NCI-H2107 treated with DMSO at 0.1 percent for 48 hours (cell line): ENCODE data around the gene CLVS2.
A peak's percentile ranks its signal among the peaks of the same experiment; 100 is the strongest.

Experiments
- DNase-seq: peaks from one replicate; lab custom pipeline; 2025; ENCODE audit not compliant: unreplicated experiment; lab: John Stamatoyannopoulos, UW

The CLVS2 gene

DNA sequence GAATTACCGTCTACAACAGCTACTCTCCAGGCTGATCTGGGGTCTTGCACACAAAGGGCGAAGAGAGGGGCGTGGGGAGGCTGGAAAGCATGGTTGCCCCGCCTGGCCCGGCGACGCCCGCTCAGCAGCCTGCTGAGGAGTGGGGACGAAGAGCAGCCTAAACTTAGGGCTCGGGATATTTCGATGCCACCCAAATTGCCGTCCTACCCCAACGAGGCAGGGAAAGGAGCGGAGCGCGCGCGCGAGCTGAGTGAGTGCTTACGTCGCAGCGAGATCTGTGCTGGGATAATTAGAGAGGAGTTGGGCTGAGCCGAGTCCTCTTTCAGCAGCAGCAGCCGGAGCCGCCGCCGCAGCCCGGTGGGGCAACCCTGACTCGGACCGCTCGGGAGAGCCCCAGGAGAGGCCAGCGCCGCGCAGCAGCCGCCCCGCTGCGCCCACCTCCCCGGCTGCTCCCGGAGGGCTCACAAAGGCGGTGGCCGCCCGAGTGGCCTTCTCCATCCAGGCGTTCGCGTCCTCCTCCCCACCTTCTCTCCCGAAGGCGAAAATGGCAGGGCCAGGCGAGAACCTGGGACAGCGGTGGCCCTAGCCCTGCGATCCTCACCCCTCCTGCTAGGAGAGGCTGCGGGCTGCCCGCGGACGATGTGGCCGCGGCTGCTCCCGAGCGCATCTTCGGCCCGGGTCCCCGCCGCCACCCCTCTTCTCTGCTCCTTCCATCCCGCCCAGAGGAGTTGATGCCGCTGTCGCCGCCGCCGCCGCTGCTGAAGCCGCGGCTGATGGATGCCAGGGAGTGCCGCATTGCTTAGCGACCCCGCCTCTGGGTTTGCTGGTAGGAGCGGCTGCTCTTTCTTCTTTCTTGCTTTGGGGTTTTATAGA, at the start of gene CLVS2:
TSS of gene CLVS2 (plus strand) at position 315 of the 873 bp plus-strand sequence. CDS start 1,543 bp downstream, outside the sequence.
- DNase-seq = peak; percentile 68

DNA sequence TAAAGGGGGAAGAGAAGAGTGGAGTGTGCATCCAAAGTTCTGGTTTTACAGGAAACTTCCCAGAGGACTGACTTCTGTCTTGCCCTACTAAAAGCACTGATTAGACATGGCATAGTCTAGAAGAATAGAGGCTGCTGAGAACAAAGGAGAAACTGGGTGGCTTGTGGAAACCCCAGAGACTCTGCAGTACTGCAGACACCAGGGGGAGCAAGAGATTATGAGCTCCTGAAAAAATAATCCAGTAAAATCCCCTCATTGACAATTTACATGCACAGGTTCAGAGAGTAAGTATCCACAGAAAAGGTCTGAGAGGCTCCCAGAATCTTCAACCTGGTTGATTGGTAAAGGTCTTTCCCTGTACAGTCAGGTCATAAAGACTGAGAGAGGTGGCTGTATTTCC, 48.7 kb upstream of the CLVS2 start:
- no peak for DNase-seq

DNA sequence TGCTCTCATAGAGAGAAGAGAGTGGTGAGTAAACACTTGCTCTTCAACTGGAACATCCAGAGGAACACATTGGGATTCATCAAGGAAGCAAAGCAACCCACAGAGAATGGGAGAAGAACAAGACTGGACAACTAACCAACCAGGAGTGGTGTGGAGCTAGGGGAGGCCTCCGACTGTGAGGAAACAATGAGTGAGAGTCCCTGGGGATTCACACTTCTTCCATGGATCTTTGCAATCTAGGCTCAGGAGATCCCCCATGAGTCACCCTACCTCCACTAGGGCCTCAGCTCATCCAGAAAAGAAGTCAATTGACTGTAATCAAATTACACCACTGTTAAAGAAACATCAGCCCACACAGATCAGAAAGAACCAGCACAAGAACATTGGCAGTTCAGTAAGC, 42.3 kb upstream of the CLVS2 start:
- no peak for DNase-seq

DNA sequence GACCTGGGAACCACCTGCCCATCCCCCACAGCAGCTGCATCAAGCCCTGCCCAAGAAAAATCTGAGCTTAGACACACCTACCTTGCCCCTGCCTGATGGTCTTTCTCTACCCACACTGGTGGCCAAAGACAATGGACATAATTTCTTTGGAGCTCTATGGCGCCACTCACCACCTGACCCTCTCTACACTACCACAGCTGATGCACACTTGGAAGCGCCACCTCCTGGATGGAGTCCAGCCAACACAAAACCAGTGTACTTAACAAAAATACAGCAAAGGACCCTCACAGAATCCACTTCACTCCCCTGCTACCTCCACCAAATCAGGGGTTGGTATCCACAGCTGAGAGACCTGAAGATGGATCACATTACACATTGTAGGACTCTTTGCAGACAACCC, 39.7 kb upstream of the CLVS2 start:
- no peak for DNase-seq

GRCh38 chr6:122962000-122962624, 33.9 kb upstream of the CLVS2 start:
- no peak for DNase-seq

DNA sequence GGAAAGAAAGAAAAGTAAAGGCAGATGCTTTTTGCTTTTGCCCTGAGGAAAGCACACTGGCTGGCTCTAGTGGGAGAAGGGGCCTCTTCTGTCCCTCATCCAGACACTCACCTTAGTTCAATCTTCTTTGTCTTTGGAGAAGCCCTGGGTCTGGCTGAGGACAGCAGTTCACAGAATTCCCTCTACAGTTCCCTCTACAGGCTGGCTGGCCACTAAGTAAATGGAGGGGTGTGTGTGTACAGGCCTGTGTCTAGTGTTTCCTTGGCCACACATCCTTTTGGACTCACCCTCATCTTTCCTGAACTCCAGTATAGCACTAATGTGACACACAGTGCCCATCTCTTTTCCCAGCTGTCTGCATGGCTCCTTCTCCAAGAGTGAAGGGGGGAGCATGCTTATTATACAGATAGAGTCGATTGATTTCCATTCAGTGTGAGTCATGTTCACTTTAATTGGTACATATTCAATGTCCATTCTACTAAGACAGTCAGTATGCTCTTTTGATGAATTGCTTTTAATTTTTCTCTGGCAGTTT, 26.0 kb upstream of the CLVS2 start:
- DNase-seq = no peak

DNA sequence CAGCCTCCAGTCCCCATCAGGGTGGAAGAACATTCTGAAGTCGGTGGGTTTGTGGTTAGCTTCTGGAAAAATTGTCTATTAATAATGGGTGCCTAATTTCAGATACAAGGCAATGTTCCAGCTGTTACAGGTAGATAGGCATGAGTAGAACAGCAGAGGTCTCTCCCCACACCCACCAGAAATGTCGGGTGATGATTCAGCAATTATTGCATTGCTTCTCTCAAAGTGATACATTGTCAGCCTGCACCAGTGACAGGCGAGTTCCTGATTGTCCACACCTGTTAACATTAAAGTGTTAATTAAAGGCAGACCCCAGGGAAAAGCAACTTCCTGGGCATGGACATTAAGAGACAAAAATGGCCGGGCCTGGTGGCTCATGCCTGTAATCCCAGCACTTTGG, 18.9 kb upstream of the CLVS2 start:
- DNase-seq = no peak

DNA sequence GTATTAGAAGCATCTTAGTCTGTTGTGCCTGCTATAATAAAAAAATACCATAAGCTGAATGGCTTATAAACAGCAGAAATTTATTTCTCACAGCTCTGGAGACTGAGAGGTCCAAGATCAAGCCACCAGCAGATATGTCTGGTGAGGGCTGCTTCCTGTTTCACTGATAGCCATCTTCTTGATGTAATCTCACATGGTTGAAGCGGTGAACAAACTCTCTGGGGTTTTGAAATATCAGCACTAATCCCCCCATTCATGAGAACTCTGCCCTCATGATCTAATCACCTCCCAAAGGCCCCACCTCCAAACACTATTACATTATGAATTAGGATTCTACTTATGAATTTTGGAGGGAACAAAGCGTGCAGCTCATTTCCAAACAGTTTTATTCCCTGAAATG, 11.6 kb upstream of the CLVS2 start:
- DNase-seq = no peak

DNA sequence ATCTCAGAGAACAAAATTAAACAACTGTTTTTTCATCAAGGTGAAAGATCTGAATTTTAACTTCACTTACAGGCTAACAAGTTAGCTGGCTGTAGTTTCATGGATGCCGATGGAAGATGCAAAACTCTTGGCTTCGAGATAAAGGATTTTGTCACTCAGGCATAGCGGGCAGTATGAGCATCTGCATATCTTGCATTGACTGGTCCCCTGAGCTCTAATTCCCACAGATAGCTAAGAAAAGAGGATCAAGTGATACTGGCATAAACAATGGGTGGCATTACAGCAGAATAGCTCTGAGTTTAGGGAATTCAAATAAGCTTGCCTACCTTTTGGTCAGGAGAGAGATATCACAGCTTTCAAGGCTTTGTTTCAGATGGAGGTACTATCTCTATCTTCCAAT, 1.8 kb upstream of the CLVS2 start:
- DNase-seq = no peak

DNA sequence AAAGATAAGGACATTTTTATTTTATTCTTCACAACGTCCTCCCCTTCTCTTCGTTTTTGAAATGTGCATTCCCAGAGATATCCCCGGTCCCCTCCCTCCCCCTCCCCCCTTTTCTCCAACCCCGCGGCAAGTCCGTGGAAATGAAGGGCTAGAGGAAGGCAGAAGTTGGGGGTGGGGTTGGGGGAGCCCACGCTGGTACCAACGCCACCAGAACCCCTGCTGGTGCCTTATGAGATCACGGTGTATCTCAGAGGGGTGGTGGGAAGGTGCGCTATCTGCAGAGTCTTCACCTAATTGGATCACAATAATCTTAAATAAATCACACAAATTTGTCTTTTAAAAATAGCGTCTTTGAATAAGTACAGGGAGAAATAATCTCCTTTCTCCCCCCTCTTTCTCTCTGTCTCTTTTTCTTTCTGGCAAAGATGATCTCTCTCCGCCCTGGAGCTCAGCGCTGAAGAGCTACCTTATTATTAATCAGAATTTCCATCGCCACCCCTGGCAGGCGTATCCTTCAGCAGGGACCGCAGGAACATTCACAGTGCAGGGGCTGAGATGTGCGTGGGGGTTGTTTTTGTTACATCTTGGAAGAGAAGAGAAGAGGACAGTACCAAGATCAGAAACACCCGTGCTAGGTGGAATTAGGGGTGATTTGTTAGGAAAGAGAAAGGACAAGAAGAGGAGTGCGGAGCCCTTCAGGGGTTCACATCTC, 915 bp downstream of the CLVS2 start:
- peak; percentile 12 for DNase-seq

GRCh38 chr6:122997541-122998150, 1.6 kb downstream of the CLVS2 start:
- no peak for DNase-seq

GRCh38 chr6:122998403-122998975, 2.5 kb downstream of the CLVS2 start:
- DNase-seq = no peak

- no peak for DNase-seq
Measured at GRCh38 chr6:123000244-123000770, 4.3 kb downstream of the CLVS2 start.

DNA sequence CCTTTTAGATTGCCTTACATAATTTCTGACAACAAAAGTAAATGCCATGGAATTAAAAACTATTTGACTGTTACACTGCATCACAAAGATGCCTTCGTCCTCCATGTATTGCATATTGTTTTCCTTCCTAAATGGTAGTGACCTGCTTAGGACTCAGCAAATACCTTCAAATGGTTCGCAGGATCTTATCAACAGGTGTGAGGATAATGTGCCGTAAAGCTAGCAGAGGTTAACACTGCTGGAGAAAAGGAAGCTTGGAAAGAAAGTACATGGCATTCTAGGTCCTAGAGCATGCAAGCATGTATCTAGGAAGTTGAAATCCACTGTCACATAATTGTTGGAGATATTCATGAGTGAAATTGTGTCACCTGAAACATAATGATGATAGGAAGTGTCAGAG, 5.5 kb downstream of the CLVS2 start:
- DNase-seq = no peak

DNA sequence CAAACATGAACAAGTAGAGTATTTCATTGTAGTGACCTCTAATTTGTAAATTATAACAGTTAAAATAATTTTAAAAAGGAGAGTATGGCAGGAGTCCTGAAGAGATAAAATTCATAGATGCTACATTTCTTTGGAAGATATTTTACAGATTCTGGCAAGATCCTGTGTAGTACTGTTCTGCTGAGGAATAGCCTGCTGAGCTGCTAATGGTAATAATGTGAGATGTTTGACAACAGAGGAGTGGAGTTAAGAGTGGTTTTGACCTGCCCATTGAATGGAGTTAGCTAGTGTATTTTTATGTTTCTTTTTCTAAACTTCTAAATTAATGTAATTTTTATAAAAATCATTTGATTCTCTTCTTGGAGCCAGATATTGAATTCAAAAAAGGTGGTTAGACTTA, 11.8 kb downstream of the CLVS2 start:
- peak; percentile 53 for DNase-seq

- DNase-seq = no peak
Measured at GRCh38 chr6:123009059-123009458, 13.0 kb downstream of the CLVS2 start.

DNA sequence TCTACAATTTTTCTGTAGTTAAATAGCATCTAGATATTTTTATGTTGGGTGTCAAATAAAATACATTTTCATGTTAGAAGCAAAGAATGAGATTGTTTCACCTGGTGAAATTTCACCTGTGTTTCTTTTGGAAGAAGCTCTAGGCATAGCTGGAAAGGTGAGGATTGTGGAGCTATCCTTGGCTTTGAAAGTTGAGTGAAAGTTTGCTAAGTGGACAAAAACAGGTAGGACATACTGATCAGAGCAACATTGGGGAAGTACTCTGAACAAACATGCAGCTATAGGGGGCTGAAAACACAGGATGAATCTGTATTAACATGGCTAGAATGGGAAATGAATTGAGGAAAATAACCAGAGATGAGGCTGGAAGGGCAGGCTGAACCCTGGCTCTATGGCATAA, 18.8 kb downstream of the CLVS2 start:
- DNase-seq = no peak

DNA sequence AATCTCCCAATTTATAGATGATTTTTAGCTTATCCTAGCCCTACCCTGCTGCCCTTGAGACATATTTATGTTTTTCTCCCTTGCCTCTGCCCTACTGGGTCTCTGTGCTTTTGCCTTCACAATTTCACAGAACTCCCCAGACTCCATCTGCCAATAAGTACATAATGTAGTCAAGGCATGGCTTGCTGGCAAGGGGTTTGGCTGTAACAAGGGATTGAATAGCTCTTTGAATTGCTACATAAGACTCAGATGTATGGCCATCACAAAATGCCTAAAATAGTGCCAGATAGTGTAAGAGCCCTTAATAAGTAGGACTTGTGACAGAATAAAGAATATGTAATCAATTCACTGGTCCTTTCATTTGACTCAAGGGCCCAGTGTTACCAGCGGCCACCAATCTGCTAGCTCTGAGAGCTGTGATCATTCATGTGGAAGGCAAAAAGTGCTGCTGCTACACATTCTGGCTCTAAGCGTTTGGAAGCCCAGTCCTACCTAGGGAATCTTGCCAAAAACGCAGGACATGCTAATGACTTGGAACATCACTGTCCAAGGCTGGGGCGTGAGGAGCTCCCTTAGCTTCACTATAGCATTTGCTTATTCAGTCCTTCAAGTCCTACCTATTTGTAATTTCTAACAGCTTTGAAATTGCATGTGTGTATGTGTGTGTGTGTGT, 20.5 kb downstream of the CLVS2 start:
- DNase-seq = no peak

DNA sequence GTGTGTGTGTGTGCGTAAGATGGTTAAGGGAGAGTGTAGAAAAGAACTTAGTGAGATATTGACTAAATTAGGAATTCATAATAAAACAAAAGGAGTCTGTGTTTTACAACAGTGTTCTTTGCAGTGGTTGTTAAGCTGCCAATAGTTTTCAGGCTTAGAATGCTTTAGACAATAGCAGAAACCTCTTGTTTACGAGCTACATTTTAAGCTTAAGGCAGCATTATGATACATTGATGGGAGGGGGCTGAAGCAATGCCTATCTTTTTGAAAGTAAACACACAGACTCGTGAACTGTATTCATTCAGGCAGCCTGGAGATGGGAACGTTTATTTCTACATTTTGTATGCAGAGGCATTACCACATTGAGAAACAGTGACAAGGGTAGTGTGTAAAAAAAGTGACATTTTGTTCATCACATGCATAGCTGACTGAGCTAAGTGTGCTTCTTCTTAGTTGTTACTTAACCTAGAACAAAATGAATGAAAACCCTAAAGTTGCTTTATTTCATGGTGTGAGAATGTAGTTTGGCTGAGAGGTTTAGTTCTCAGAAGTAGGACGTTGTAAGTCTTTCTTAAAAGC, 21.2 kb downstream of the CLVS2 start:
- DNase-seq = no peak

GRCh38 chr6:123022975-123023374, 26.9 kb downstream of the CLVS2 start:
- DNase-seq = no peak
